ENCODE data around the gene MCM8. TPM values are rescaled to one million over a fixed set of nuclear protein-coding genes. Genes with fewer than 3 reads are reported as not detected.

The MCM8 gene
- total and polyA plus RNA-seq, 7 experiments from 2014 or later, result 0.29 to 22.7 (median 5.1) TPM

- no peaks in the 10 kb centered on the region for H3K36me3 Mint-ChIP-seq
- H3K4me1 Mint-ChIP-seq, result peaks cover 0 to 3% (median 0%) of the 10 kb centered on the region in 7 donors
- H3K4me3 Mint-ChIP-seq, result no peak overlapping the region
- ChIA-PET CTCF (interaction anchor here (0.6 kb wide), 1 partner anchor 150 kb away, joined by 7 read pairs; no protein-coding TSS in a partner anchor), POLR2A (interaction anchor here (0.8 kb wide), 1 partner anchor 27 kb away, joined by 3 read pairs; no protein-coding TSS in a partner anchor)
- Histone ChIP-seq H3K4me3 (ENCODE audit: low read length) (no peak overlapping the region), H3K9me3 (ENCODE audit: control insufficient read depth in 2 of 3, low read length in 3 of 3) (no peaks in the 10 kb centered on the region), H3K4me1 (ENCODE audit: control insufficient read depth in 2 of 2, insufficient read depth in 2 of 2, low read length in 2 of 2) (no peaks in the 10 kb centered on the region), H3K27ac (ENCODE audit: low read depth, low read length) (no peak overlapping the region), H3K36me3 (ENCODE audit: control insufficient read depth in 2 of 3, insufficient read depth in 3 of 3, low read length in 3 of 3) (no peaks in the 10 kb centered on the region), H3K27me3 (ENCODE audit: control insufficient read depth in 2 of 2, insufficient read depth in 2 of 2, low read length in 2 of 2) (no peaks in the 10 kb centered on the region)
- H3K27ac Mint-ChIP-seq, result no peak overlapping the region
- ATAC-seq, result no peak
- no peak for DNase-seq
- peaks cover 0 to 1% (median 0%) of the 10 kb centered on the region in 11 donors for H3K9me3 Mint-ChIP-seq
- intact Hi-C loops (cut with micrococcal nuclease), result no loop called here
- H3K27me3 Mint-ChIP-seq, result peaks cover 0 to 16% (median 7%) of the 10 kb centered on the region in 5 donors
These were observed 21.4 kb upstream of the MCM8 start for GRCh38 chr20:5928836-5929715.

GRCh38 chr20:5931411-5931810, 19.0 kb upstream of the MCM8 start:
- CTCF ChIA-PET, result no interaction called here
- ATAC-seq, result no peak
- peaks cover 0 to 1% (median 0%) of the 10 kb centered on the region in 11 donors for H3K9me3 Mint-ChIP-seq

GRCh38 chr20:5932796-5933195, 17.7 kb upstream of the MCM8 start:
- Mint-ChIP-seq H3K4me3 (no peak overlapping the region), H3K36me3 (peaks cover 0 to 1% (median 0%) of the 10 kb centered on the region in 5 donors), H3K27me3 (peaks cover 0 to 13% (median 4%) of the 10 kb centered on the region in 5 donors), H3K9me3 (peaks cover 0 to 1% (median 0%) of the 10 kb centered on the region in 11 donors), H3K27ac (peak overlapping the region in 3 of 9 donors; percentile 4 to 88 (median 13)), H3K4me1 (peaks cover 0 to 9% (median 0%) of the 10 kb centered on the region in 7 donors)
- ChIA-PET POLR2A (no interaction called here), CTCF (no interaction called here)
- H3K9me3 ChIP-seq (ENCODE audit: control insufficient read depth in 2 of 3, low read length in 3 of 3), result no peaks in the 10 kb centered on the region
- no peak overlapping the region for H3K27ac ChIP-seq (ENCODE audit: low read depth, low read length)
- no peaks in the 10 kb centered on the region for H3K27me3 ChIP-seq (ENCODE audit: control insufficient read depth in 2 of 2, insufficient read depth in 2 of 2, low read length in 2 of 2)
- no peaks in the 10 kb centered on the region for H3K4me1 ChIP-seq (ENCODE audit: control insufficient read depth in 2 of 2, insufficient read depth in 2 of 2, low read length in 2 of 2)
- intact Hi-C loops (cut with micrococcal nuclease), result loop anchor here (1.0 to 2.0 kb wide), 2 partner anchors 364 to 403 kb away; no protein-coding TSS in a partner anchor
- no peaks in the 10 kb centered on the region for H3K36me3 ChIP-seq (ENCODE audit: control insufficient read depth in 2 of 3, insufficient read depth in 3 of 3, low read length in 3 of 3)
- DNase-seq (no peak), ATAC-seq (no peak)
- H3K4me3 ChIP-seq (ENCODE audit: low read length), result no peak overlapping the region

More at GRCh38 chr20:5931411-5931810, 19.0 kb upstream of the MCM8 start:
- Histone ChIP-seq H3K27me3 (ENCODE audit: control insufficient read depth in 2 of 2, insufficient read depth in 2 of 2, low read length in 2 of 2) (no peaks in the 10 kb centered on the region), H3K27ac (ENCODE audit: low read depth, low read length) (no peak overlapping the region), H3K4me1 (ENCODE audit: control insufficient read depth in 2 of 2, insufficient read depth in 2 of 2, low read length in 2 of 2) (no peaks in the 10 kb centered on the region), H3K9me3 (ENCODE audit: control insufficient read depth in 2 of 3, low read length in 3 of 3) (no peaks in the 10 kb centered on the region), H3K4me3 (ENCODE audit: low read length) (no peak overlapping the region), H3K36me3 (ENCODE audit: control insufficient read depth in 2 of 3, insufficient read depth in 3 of 3, low read length in 3 of 3) (no peaks in the 10 kb centered on the region)
- POLR2A ChIA-PET, result no interaction called here
- Mint-ChIP-seq H3K36me3 (no peaks in the 10 kb centered on the region), H3K27me3 (peaks cover 0 to 14% (median 7%) of the 10 kb centered on the region in 5 donors), H3K4me1 (peaks cover 0 to 9% (median 0%) of the 10 kb centered on the region in 7 donors), H3K4me3 (no peak overlapping the region), H3K27ac (no peak overlapping the region)
- no peak for DNase-seq
- intact Hi-C loops (cut with micrococcal nuclease), result no loop called here

- peaks cover 0 to 8% (median 0%) of the 10 kb centered on the region in 5 donors for H3K36me3 Mint-ChIP-seq
These were observed 16.5 kb upstream of the MCM8 start for GRCh38 chr20:5933802-5934436.

GRCh38 chr20:5935384-5935783, 15.1 kb upstream of the MCM8 start:
- intact Hi-C loops (cut with micrococcal nuclease), result no loop called here
- Mint-ChIP-seq H3K4me3 (no peak overlapping the region), H3K4me1 (peaks cover 0 to 9% (median 0%) of the 10 kb centered on the region in 7 donors), H3K27ac (peak overlapping the region in 2 of 9 donors; percentile 12 to 21), H3K36me3 (peaks cover 4 to 17% (median 5%) of the 10 kb centered on the region in 5 donors), H3K9me3 (peaks cover 0 to 1% (median 0%) of the 10 kb centered on the region in 11 donors), H3K27me3 (peaks cover 0 to 4% (median 0%) of the 10 kb centered on the region in 5 donors)
- Histone ChIP-seq H3K27me3 (ENCODE audit: control insufficient read depth in 2 of 2, insufficient read depth in 2 of 2, low read length in 2 of 2) (no peaks in the 10 kb centered on the region), H3K9me3 (ENCODE audit: control insufficient read depth in 2 of 3, low read length in 3 of 3) (no peaks in the 10 kb centered on the region), H3K4me3 (ENCODE audit: low read length) (no peak overlapping the region), H3K36me3 (ENCODE audit: control insufficient read depth in 2 of 3, insufficient read depth in 3 of 3, low read length in 3 of 3) (peaks cover 0 to 11% (median 0%) of the 10 kb centered on the region in 3 experiments), H3K4me1 (ENCODE audit: control insufficient read depth in 2 of 2, insufficient read depth in 2 of 2, low read length in 2 of 2) (no peaks in the 10 kb centered on the region), H3K27ac (ENCODE audit: low read depth, low read length) (no peak overlapping the region)
- ATAC-seq, result no peak
- DNase-seq, result no peak
- ChIA-PET CTCF (interaction anchor here (0.8 to 1.2 kb wide), 2 partner anchors 376 to 421 kb away, joined by 3 to 4 read pairs; no protein-coding TSS in a partner anchor), POLR2A (no interaction called here)

More at GRCh38 chr20:5933802-5934436, 16.5 kb upstream of the MCM8 start:
- intact Hi-C loops (cut with micrococcal nuclease), result loop anchor here (1.0 to 2.0 kb wide), 2 partner anchors 365 to 405 kb away; no protein-coding TSS in a partner anchor
- no peak overlapping the region for H3K4me3 ChIP-seq (ENCODE audit: low read length)
- DNase-seq, result peak in 1 of 9 donors; percentile 36
- H3K4me1 ChIP-seq (ENCODE audit: control insufficient read depth in 2 of 2, insufficient read depth in 2 of 2, low read length in 2 of 2), result no peaks in the 10 kb centered on the region
- Mint-ChIP-seq H3K9me3 (peaks cover 0 to 1% (median 0%) of the 10 kb centered on the region in 11 donors), H3K27me3 (peaks cover 0 to 9% (median 3%) of the 10 kb centered on the region in 5 donors), H3K27ac (peak overlapping the region in 2 of 9 donors; percentile 18 to 32), H3K4me3 (no peak overlapping the region), H3K4me1 (peaks cover 0 to 9% (median 0%) of the 10 kb centered on the region in 7 donors)
- no peak overlapping the region for H3K27ac ChIP-seq (ENCODE audit: low read depth, low read length)
- POLR2A ChIA-PET, result no interaction called here
- H3K9me3 ChIP-seq (ENCODE audit: control insufficient read depth in 2 of 3, low read length in 3 of 3), result no peaks in the 10 kb centered on the region
- no peaks in the 10 kb centered on the region for H3K36me3 ChIP-seq (ENCODE audit: control insufficient read depth in 2 of 3, insufficient read depth in 3 of 3, low read length in 3 of 3)
- CTCF ChIA-PET, result interaction anchor here (0.6 to 1.2 kb wide), 3 partner anchors 73 to 384 kb away, joined by 3 to 4 read pairs (median 3); no protein-coding TSS in a partner anchor
- peak; percentile 44 for ATAC-seq
- H3K27me3 ChIP-seq (ENCODE audit: control insufficient read depth in 2 of 2, insufficient read depth in 2 of 2, low read length in 2 of 2), result no peaks in the 10 kb centered on the region

- no peak overlapping the region for H3K4me3 ChIP-seq (ENCODE audit: low read length)
- no peaks in the 10 kb centered on the region for H3K9me3 Mint-ChIP-seq
- ATAC-seq, result no peak
- H3K27ac ChIP-seq (ENCODE audit: low read depth, low read length), result no peak overlapping the region
- H3K27me3 Mint-ChIP-seq, result peaks cover 0 to 2% (median 0%) of the 10 kb centered on the region in 5 donors
- H3K4me3 Mint-ChIP-seq, result no peak overlapping the region
- no peaks in the 10 kb centered on the region for H3K9me3 ChIP-seq (ENCODE audit: control insufficient read depth in 2 of 3, low read length in 3 of 3)
- peaks cover 4 to 21% (median 5%) of the 10 kb centered on the region in 5 donors for H3K36me3 Mint-ChIP-seq
- intact Hi-C loops (cut with micrococcal nuclease), result no loop called here
- ChIA-PET POLR2A (no interaction called here), CTCF (no interaction called here)
- H3K36me3 ChIP-seq (ENCODE audit: control insufficient read depth in 2 of 3, insufficient read depth in 3 of 3, low read length in 3 of 3), result peaks cover 0 to 20% (median 5%) of the 10 kb centered on the region in 3 experiments
- peak overlapping the region in 1 of 9 donors; percentile 32 for H3K27ac Mint-ChIP-seq
- peaks cover 0 to 9% (median 0%) of the 10 kb centered on the region in 7 donors for H3K4me1 Mint-ChIP-seq
- no peaks in the 10 kb centered on the region for H3K4me1 ChIP-seq (ENCODE audit: control insufficient read depth in 2 of 2, insufficient read depth in 2 of 2, low read length in 2 of 2)
- DNase-seq, result no peak
- no peaks in the 10 kb centered on the region for H3K27me3 ChIP-seq (ENCODE audit: control insufficient read depth in 2 of 2, insufficient read depth in 2 of 2, low read length in 2 of 2)
These were observed 14.2 kb upstream of the MCM8 start for GRCh38 chr20:5936238-5936637.
